GM10266 (cell line): ENCODE results near the gene TTC7B.

ENCODE experiments used
- DNase-seq: peaks from one replicate; pipeline ENCODE4 v3.0.0; 2012; ENCODE audit errors: extremely low spot score
- CTCF ChIP-seq: IDR thresholded peaks from 2 replicates; pipeline ENCODE4 v1.5.1; 2012; ENCODE audit warnings: mild to moderate bottlenecking, low read depth; ENCODE audit not compliant: control insufficient read depth, insufficient read depth; ENCODE audit errors: missing control alignments

Gene TTC7B

DNA sequence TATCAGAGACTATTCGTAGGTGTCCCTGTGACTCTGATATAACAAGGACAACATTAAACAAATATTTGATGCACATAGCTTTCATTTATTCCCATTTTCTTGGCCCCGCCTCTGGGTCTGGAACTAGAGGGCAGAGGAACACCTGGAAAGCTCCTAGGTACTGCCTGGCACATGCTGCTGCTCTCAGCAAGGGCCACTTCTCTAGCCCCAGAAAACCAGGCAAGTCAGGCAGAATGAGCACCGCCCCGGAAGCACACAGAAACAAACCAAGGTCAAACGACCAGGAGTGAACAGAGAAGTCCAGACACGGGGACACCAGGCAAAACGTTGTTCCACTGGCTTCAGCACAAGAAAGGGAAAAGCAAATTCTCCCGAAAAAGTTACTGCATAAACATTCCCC is 76.1 kb downstream of the TTC7B start:
- no peak for DNase-seq
- no peak for TF ChIP-seq CTCF

DNA sequence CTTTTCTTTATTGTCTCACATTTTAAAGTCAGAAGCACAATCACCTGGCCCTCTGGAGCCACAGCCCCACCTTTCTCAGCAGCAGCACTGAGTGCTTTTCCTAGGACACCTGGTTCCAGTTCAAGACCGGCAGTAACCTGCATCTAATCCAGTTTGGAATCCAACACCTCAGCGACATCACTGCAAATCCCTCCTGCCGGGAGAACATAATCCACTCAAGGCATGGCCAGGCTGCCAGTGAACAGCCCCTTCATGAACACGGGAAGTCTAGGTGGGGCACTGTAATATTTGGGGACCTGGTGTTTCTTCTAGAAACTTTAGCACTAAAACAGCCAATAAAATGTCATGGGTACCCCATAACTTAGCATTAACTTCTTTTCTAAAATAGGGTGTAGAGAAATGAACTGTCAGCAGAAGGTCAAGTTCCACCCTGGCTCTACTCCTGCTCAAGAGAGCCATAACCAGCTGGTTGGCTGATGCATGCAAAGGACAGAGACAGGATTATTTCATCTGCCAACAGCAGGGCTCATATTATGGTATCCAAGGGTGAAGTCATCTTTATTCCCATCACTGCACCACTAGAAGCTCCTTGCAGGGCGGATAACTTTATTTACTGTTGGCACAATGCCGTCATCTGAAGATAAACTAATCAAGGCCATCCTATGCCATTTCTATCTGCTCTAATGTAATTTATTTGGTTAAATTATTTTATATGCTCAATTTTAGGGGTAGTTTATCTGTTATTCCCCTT is 76.7 kb downstream of the TTC7B start:
- TF ChIP-seq CTCF = no peak
- no peak for DNase-seq

DNA sequence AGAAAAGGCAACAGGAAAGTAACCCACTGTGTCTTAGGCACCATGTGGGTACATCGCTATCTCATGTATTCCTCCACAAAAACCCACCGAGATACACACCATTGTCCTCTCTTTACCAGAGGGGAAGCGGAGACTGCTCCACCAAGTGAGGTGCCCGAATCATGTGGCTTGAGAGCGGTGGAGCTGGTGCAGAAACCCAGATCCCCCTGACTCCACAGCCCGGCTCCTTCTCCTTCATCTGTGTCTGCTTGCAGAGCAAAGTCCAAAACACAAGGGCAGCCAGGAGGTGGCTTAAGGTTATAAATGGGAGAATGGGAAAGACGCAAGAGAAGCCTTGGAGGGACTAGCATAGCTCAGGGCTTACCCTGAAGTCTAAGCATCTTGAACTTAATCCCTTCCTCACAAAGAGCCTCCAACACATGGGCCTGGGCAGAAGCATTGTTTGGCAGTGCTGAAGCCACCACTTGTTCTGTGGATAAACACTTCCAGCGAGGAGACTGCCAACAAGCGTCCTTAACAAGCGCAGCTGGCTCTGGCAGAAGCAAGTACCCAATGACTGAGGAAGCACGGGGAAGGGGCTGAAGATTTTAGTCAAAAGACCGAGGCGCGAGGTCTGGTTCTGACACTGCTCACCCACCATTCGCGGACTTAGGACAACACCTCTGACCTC is 83.0 kb downstream of the TTC7B start:
- no peak for DNase-seq
- no peak for TF ChIP-seq CTCF

- DNase-seq = no peak
- no peak for TF ChIP-seq CTCF
These were observed 83.5 kb downstream of the TTC7B start for GRCh38 chr14:90732718-90733117.

DNA sequence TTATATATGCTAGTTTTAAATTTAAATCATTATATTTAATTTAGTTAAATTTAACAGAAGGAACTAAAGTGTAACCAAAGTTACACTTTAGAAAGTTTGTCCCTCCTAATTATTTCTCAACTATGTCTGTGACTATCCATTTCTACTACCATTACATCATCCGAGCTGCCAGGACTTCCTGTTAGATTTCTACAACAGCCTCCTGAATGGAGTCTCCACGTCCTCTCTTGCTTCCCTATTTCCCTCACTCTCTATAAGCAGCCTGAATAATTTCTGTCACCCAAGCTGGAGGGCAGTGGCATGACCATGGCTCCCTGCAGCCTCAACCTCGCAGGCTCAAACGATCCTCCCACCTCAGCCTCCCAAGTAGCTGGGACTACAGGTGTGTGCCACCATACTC is 84.1 kb downstream of the TTC7B start:
- TF ChIP-seq CTCF = no peak
- DNase-seq = no peak

DNA sequence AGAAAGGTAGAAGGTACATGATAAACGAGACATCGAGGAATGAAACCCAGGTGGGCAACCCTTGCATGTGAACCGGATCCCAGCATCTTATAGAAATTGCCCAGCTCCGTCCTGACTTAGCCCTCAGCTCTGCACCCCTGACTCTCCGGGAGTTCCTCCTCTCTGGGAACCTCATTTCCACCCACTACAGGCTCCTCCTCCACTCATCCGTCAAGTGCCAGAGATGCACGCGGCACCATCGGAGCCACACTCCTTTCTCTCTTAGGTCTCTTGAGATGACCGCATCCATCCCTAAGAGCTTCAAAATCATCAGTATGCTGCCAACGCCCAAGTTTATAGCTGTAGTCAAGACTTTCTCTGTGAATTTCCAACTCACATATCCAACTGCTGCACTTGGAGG is 84.7 kb downstream of the TTC7B start:
- no peak for DNase-seq
- TF ChIP-seq CTCF = no peak

GRCh38 chr14:90730206-90730766 is 85.9 kb downstream of the TTC7B start:
- TF ChIP-seq CTCF = no peak
- no peak for DNase-seq
